CD4-positive, alpha-beta T cell treated with Interleukin-6 at 100 ng/mL for 8 hours (primary cell): Measurements from ENCODE around the gene SORCS2.

Source experiments
- DNase-seq: peaks from one replicate; pipeline ENCODE4 v3.0.0-alpha.2; 2020; ENCODE audit warnings: mixed read lengths, low spot score

The SORCS2 gene

GRCh38 chr4:7474320-7474719 is 282.0 kb downstream of the SORCS2 start:
- no peak for DNase-seq

- no peak for DNase-seq
Observed at GRCh38 chr4:7475207-7475606, 282.9 kb downstream of the SORCS2 start.

DNA sequence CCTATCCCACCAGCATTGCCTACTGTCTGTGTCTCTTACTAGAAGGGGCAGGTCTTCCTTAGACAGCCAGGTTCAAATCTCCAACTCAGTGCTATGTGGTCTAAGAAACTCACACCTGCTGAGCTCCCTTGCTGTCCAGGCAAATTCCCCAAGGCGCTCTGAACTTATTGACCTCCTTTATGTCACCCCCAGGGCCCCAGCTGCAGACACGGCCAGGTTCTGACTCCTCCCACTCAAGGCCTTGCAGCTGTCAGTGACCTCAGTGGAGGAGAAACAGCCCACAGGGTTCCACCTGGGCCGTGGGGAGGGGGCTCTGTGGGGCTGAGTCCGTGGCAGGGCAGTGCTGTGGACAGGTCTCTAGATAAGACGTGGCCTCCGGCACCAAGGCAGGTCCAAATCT is 284.5 kb downstream of the SORCS2 start:
- no peak for DNase-seq

GRCh38 chr4:7477695-7478094 is 285.4 kb downstream of the SORCS2 start:
- no peak for DNase-seq

DNA sequence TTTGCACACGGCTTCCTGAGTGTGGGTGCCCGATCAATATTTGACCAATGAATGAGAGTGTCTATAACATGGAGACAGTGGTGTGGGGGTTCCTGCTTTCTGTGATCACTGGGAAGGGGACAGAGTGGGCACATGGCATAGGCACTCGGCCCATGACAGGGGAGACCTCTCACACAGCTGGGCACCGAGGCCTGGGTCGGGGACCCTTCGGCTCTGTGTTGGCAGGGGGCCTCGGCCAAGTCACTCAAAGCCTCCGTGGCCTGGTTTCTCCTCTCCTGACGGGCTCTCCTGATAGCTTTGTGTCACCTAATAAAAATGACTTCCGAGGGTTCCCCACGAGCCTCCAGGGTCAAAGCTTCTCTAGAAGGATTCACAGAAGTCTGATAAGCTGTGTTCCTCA is 286.3 kb downstream of the SORCS2 start:
- no peak for DNase-seq

- no peak for DNase-seq
Observed at GRCh38 chr4:7480423-7480822, 288.1 kb downstream of the SORCS2 start.

GRCh38 chr4:7481227-7481626 is 288.9 kb downstream of the SORCS2 start:
- no peak for DNase-seq

DNA sequence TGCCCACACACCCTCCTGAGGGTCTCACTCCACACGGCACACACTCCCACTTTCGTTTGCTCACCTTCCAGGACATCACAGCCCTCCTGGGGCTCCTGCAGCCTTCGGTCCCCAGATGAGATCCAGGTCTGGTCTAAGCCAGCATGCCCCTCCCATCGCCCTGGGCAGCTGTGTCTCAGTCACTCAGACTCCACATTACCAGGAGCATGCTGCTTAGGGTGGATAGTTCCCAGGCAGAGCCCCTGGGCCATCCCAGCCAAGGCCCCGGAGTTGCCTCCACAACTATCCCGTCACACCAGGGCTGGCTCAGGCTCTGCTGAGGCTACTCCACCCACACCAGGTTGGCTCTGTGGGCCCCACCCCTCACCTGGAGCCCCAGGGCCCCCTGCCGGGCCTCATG is 292.8 kb downstream of the SORCS2 start:
- no peak for DNase-seq

- DNase-seq: no peak
Observed at GRCh38 chr4:7486101-7486500, 293.8 kb downstream of the SORCS2 start.

DNA sequence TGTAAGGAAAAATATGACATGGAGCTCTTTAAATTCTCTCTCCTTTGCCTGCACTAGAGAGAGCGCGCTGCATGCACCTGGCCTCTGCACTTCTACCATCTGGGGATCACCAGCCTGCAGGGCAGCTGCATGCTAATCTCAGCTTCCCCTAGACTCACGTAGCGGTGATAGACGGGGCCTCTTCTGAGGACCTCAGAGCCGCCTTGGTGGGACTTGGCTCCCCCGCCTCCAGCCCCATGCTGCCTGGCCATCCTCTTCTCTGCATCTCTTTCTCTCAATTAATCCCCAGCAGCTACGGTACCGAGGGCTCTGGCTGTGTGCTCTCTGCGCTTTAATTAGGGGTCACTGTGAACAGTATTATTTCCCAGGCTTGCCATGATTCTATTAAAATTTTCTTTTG is 295.2 kb downstream of the SORCS2 start:
- no peak for DNase-seq

DNA sequence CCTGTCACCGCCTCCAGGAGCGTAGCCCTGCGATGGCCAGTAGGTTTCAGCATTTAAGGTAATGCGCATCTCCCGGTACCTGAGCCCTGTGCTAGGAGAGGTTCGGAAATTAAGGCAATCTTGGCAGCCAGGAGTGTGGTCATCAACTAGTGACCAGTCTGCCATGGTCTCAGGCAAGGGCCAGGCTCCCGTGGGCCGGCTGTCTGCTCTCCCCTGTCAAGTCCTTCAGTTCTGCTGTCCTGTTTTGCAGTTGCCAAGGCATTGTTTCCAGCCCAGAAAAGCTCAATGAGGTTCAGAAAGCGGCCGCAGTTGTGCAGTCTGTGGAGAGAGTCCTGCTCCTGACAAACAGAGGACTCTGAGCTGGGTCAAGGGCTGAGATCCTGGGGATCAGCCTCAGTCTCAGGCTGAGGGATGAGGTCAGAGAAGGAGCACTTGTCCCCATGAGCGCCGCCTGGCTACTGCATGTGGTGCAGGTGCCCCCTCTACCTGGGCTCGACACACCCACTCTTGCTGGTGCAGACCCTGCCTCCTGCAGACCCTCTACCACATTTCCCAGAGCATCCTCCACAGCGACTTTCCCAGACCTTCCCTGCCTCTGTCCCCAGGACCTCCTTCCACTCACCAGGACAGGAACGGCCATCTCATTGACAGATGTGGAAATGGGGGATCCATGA is 295.8 kb downstream of the SORCS2 start:
- DNase-seq: no peak

DNA sequence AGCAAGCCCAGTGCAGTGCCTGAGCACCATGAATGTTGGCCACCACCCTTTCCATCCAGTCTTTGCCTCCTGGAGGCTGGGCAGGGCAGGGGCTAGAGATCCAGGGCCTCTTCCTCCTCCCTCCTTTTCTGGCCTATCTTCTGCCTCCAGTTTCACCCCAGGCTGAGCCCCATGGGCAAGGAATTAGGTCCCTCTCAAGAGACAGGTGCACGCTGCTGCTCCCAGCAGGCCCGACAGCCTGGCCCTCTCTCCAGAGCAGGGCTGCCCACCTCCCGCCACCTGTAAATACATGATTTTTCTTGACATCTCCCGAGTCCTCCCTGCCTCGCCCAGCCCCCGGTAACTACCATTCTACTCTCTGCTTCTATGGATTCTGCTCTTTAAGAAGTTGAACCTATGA is 299.6 kb downstream of the SORCS2 start:
- no peak for DNase-seq

DNA sequence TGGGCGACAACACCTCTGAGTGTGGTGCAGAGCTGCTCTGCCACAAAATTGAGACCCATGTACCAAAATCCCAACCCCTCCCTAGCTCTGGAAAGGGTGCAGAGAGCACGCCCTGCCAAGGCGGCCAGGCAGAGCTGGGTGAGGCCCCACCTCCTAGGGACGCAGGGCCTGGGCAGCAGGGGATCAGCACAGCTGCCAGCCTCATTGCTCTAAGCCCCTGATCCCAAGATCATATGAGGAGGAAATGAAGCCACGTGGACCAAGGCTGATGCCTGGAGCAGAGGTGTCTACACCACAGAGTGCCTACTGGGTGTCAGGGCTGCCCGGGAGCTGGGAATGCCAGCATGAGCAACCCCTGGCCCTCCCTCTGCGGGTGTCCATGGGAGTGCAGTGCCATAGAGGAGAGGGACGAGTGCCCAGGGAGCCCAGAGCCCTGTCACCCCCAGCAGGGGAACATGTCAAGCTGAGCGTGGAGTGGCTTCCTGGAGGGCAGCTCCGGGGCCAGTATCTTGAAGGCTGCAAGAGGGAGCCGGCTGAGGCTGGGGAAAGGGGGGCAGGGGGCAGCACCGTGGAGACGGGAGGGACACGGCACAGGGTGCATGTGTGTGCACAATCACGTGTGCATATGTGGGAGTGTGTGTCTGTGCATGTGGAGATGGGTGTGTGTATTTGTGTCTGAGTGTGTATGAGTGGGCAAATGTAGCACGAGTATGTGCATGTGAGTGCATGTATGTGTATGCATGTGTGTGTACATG is 306.3 kb downstream of the SORCS2 start:
- DNase-seq: no peak

DNA sequence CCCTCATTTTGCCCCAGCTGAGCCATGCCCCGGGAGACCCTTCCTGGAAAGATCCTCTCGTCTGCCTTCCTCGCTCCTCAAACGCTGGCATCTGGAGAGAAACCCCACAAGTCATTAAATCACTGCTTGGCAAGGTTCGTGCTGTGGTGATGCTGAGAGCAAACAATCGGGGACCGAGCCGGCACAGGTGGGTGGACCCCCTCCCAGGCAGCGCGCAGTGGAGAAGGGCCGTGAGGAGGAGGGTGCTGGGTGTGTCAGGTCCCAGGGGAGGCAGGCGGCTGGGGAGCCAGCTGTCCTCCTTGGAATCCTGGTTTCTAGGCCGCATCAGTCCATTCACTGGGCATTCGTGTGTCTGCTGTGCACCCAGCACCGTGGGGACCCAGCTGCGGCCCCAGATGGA is 307.3 kb downstream of the SORCS2 start:
- no peak for DNase-seq

DNA sequence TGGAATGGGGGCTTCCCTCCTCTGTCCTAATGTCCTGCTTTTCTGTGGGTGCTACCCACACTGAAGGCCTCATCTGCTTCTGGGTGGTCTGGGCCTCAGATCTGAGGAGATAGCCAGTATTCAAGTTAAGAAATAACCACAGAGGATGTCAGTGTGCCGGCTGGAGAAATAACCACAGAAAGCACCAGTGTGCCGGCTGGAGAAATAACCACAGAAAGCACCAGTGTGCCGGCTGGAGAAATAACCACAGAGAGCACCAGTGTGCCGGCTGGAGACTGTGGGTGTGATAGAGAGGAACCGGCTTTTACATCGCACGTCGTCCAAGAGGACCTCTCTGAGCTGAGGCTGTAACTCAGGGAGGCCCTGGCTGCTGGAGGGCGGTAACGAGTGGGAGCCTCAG is 308.1 kb downstream of the SORCS2 start:
- DNase-seq: no peak

- DNase-seq: no peak
Observed at GRCh38 chr4:7501314-7501713, 309.0 kb downstream of the SORCS2 start.

DNA sequence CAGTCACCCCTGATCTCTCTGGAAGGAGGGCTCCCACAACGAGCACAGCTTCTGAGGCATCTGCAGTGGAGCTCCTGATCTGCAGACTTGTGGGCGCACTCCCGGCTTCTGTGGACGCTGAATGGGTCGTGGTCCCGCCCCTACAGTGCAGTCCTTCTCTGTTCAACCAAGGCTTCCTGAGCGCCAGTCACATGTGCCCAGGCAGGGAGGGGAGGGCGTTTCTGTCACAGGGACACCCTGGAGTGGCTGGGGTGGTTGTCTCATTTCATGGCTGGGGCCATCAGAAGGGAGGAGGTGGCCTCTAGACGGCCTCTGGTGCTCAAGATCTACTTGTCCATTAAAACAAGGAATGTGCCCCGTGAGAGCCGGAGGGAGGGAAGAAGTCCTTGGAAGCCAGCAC is 309.5 kb downstream of the SORCS2 start:
- no peak for DNase-seq

- no peak for DNase-seq
Observed at GRCh38 chr4:7503559-7504249, 311.4 kb downstream of the SORCS2 start.

DNA sequence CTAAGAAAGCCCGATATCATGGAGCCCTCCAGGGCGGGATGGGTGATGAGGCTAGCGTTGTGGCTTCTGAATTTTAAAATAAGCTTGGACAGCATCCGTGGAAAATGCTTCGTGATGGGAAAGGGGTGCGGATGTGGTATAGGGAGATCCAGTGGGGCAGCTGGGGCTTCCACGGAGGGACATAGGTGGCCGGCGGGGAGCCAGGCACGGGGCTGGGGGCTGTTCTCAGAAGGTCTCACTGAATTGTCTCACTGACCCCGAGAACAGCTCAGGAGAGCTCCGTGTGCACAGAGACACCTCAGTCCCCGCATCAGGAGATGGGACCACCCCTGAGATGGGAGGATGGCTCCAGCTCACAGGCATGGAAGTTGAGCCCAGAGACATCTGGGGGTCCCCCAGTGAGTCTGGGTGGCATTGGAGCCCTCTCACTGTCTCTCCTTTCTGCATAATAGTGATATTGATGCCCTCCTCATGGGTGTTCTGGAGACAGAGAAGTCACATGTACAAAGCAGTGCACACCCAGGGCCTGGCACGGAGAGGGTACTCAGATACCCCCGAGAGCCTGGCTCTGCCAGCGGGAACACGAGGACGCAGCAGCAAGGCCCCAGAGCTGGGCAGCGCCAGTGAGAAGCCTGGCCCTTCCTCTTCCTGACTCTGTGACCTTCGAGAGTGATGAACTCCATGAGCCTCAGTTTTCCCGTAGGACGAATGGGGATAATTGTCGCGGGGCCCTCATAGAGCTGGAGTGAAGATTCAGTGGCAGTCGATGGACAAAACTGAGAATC is 313.0 kb downstream of the SORCS2 start:
- no peak for DNase-seq

DNA sequence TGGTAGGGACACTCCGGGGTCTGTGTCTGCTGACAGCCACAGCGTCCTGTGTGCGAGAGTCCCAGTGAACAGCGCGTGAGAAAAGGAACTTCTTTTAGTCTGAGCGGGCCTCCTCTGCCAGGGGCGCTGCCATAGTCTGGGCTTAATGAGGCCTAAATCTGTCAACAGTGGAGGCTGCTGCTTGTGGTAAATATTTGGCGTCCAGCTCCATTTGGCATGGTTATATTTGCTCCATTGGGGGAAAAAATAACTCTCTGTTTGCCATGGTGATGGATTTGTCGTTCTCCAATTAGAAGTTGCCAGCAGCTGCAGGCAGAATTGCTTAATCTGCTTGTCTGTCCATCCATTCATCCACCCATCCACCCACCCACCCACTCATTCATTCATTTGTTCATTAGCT is 313.8 kb downstream of the SORCS2 start:
- no peak for DNase-seq

DNA sequence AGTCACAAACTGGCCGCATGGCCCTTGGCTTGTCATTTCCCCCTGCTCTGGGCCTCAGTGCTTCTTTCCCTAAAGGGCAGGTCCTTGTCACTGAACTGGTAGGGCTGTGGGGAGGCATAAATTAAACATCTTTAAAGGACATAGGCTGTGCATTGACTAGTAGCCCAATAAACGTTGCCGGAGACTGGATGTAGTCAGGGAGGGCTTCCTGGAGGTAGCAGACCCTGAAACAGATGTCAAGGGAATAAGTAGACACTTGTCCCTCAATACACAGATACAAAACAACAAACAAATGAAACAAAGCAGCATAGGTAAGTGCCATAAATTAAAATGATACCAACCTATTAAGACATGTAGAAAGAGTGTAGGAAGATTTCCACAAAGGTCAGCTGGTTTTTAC is 314.2 kb downstream of the SORCS2 start:
- DNase-seq: no peak

DNA sequence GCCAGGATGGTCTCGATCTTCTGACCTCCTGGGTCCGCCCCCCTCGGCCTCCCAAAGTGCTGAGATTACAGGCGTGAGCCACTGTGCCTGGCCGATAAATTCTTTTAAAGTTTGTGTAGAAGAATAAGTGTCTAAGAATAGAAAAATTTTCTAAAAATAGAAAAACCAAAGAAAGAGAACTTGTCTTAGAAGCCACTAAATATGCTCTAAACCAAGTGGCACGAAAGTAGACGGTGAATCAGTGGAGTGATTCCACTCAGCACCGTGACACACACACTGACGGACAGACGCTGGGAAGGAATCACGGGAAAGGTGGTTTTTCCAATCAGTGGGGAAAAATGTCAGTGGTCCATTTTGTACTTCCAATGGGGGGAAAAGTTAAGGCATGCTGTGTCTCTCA is 315.0 kb downstream of the SORCS2 start:
- DNase-seq: no peak

DNA sequence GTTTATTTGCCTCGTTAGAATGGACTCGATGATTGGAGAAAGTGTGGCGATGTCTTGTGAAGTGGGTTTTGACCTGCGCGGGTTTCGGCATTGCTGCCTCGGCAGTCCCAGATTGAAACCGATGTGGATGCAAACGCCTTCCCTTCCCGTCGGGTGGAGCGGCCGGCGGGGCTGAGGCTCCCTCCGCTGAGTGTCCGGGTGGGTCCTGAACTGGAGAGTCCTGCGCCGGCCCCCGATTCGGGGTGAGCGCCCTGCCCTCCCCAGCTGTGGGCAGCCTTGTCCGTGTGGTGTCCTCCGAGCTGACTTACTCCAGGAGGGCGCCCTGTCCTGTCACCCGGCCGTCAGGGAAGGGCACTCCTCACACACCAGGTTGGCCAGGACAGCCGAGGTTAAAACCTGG is 317.7 kb downstream of the SORCS2 start:
- DNase-seq: no peak
